Measurements from ENCODE around the gene TRPM3.

DNA sequence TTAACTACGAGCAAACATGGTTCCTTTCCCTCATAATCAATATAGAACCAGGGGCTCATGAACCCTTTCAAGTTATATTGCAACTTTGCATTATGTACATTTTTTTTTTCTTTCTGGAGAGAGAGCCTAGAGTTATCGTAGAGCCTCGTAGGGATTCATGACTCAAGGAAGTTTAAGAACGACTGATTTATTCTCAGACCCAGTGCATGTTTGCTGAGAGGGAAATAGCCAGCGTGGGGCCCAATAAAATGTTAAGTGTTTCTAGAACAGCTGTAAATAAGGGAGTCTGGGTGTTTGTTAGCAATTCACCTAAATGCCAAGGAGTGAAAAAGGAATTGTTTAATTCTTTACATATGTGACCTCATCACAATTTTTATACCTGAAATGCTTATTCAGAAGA lies 587.9 kb downstream of the TRPM3 start:
- no peak for TF ChIP-seq EZH2 (IDR thresholded peaks at IDR 0.05)
- TF ChIP-seq POLR2AphosphoS5 (IDR thresholded peaks at IDR 0.05; ENCODE audit: borderline replicate concordance, low read depth, low read length), result no peak
